ENCODE results near the gene PIK3C2G.

PIK3C2G gene

DNA sequence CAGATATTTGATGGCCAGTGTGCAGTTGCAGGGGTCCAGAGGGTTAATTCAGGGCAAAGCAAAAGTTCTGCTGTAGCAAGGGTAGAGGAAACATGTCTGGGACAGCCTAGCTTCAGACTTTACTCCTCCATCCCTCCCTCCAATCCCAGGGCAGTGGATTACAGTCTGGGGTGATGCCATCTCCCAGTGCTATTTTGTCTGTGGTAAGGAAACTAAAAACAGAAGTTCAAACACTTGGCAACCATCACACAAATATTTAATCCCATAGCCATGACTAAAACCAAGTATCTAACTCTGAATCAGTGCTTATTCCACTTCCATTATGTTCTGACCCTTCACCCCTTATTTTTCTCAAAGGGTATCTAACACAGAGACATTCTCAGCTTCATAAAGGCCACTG lies 61.8 kb downstream of the PIK3C2G start:
- TF ChIP-seq POLR2AphosphoS5 (IDR thresholded peaks at IDR 0.05; ENCODE audit: low read depth, low read length) (no peak), SIN3A (IDR thresholded peaks at IDR 0.05; ENCODE audit: borderline replicate concordance, insufficient read depth, low read length) (no peak), TAF1 (IDR thresholded peaks at IDR 0.05; ENCODE audit: borderline replicate concordance, insufficient read depth, low read length) (no peak), FOXP2 (optimal IDR thresholded peaks at IDR 0.05; ENCODE audit: borderline replicate concordance, extremely low read depth, extremely low read length, insufficient read depth) (no peak)
- TF ChIP-seq, protein P1, sequence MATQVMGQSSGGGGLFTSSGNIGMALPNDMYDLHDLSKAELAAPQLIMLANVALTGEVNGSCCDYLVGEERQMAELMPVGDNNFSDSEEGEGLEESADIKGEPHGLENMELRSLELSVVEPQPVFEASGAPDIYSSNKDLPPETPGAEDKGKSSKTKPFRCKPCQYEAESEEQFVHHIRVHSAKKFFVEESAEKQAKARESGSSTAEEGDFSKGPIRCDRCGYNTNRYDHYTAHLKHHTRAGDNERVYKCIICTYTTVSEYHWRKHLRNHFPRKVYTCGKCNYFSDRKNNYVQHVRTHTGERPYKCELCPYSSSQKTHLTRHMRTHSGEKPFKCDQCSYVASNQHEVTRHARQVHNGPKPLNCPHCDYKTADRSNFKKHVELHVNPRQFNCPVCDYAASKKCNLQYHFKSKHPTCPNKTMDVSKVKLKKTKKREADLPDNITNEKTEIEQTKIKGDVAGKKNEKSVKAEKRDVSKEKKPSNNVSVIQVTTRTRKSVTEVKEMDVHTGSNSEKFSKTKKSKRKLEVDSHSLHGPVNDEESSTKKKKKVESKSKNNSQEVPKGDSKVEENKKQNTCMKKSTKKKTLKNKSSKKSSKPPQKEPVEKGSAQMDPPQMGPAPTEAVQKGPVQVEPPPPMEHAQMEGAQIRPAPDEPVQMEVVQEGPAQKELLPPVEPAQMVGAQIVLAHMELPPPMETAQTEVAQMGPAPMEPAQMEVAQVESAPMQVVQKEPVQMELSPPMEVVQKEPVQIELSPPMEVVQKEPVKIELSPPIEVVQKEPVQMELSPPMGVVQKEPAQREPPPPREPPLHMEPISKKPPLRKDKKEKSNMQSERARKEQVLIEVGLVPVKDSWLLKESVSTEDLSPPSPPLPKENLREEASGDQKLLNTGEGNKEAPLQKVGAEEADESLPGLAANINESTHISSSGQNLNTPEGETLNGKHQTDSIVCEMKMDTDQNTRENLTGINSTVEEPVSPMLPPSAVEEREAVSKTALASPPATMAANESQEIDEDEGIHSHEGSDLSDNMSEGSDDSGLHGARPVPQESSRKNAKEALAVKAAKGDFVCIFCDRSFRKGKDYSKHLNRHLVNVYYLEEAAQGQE (IDR thresholded peaks at IDR 0.05; ENCODE audit: insufficient read depth in 1 of 2, low read depth in 2 of 2, low read length in 2 of 2): no peak

- TF ChIP-seq POLR2AphosphoS5 (IDR thresholded peaks at IDR 0.05; ENCODE audit: low read depth, low read length): no peak
- TF ChIP-seq TAF1 (IDR thresholded peaks at IDR 0.05; ENCODE audit: borderline replicate concordance, insufficient read depth, low read length): no peak
- TF ChIP-seq, protein P1 (IDR thresholded peaks at IDR 0.05; ENCODE audit: insufficient read depth in 1 of 2, low read depth in 2 of 2, low read length in 2 of 2): no peak
- TF ChIP-seq FOXP2 (optimal IDR thresholded peaks at IDR 0.05; ENCODE audit: borderline replicate concordance, extremely low read depth, extremely low read length, insufficient read depth): no peak
- no peak for TF ChIP-seq SIN3A (IDR thresholded peaks at IDR 0.05; ENCODE audit: borderline replicate concordance, insufficient read depth, low read length)
These were observed 65.7 kb downstream of the PIK3C2G start for GRCh38 chr12:18327036-18327435.

DNA sequence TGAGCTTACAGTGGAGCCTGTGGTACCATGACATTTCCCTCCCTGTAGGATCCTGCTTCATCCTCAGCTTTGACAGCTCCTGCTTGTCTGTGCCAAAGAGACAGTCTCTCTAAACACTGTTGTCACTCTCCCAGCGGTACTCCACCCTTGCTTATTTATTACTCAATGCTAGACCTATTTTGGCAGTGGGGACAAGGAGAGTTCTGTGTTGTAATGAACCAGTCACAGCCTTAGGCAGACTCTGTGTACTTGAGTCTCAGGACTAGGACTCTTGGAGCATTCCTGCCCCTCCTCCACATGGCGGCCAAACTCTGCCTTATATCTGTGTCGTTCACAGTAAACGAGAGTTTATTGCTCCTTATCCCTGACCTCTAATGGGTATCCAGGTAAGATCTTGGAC lies 70.9 kb downstream of the PIK3C2G start:
- TF ChIP-seq, protein P1 (IDR thresholded peaks at IDR 0.05; ENCODE audit: insufficient read depth in 1 of 2, low read depth in 2 of 2, low read length in 2 of 2): no peak
- TF ChIP-seq POLR2AphosphoS5 (IDR thresholded peaks at IDR 0.05; ENCODE audit: low read depth, low read length): no peak
- TF ChIP-seq TAF1 (IDR thresholded peaks at IDR 0.05; ENCODE audit: borderline replicate concordance, insufficient read depth, low read length): no peak
- TF ChIP-seq SIN3A (IDR thresholded peaks at IDR 0.05; ENCODE audit: borderline replicate concordance, insufficient read depth, low read length): no peak
- no peak for TF ChIP-seq FOXP2 (optimal IDR thresholded peaks at IDR 0.05; ENCODE audit: borderline replicate concordance, extremely low read depth, extremely low read length, insufficient read depth)

GRCh38 chr12:18339633-18340032 lies 78.3 kb downstream of the PIK3C2G start:
- TF ChIP-seq FOXP2 (optimal IDR thresholded peaks at IDR 0.05; ENCODE audit: borderline replicate concordance, extremely low read depth, extremely low read length, insufficient read depth) (no peak), TAF1 (IDR thresholded peaks at IDR 0.05; ENCODE audit: borderline replicate concordance, insufficient read depth, low read length) (no peak), SIN3A (IDR thresholded peaks at IDR 0.05; ENCODE audit: borderline replicate concordance, insufficient read depth, low read length) (no peak), POLR2AphosphoS5 (IDR thresholded peaks at IDR 0.05; ENCODE audit: low read depth, low read length) (no peak)
- TF ChIP-seq, protein P1 (IDR thresholded peaks at IDR 0.05; ENCODE audit: insufficient read depth in 1 of 2, low read depth in 2 of 2, low read length in 2 of 2): no peak

DNA sequence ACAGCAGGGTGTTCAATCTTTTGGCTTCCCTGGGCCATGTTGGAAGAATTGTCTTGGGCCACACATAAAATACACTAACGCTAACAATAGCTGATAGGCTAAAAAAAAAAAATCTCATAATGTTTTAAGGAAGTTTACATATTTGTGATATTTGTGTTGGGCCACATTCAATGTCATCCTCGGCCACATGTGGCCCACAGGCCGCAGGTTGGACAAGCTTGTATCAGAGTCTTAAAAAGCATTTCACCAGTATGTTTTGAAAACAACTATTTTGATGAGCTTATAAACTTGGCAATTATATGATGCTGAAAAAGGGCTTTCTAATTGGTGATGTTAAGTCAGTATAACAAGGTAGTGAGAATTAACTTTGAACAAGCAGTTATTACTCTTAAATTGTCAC lies 78.9 kb downstream of the PIK3C2G start:
- TF ChIP-seq TAF1 (IDR thresholded peaks at IDR 0.05; ENCODE audit: borderline replicate concordance, insufficient read depth, low read length) (no peak), FOXP2 (optimal IDR thresholded peaks at IDR 0.05; ENCODE audit: borderline replicate concordance, extremely low read depth, extremely low read length, insufficient read depth) (no peak), SIN3A (IDR thresholded peaks at IDR 0.05; ENCODE audit: borderline replicate concordance, insufficient read depth, low read length) (no peak), POLR2AphosphoS5 (IDR thresholded peaks at IDR 0.05; ENCODE audit: low read depth, low read length) (no peak)
- TF ChIP-seq, protein P1 (IDR thresholded peaks at IDR 0.05; ENCODE audit: insufficient read depth in 1 of 2, low read depth in 2 of 2, low read length in 2 of 2): no peak

Measured in PFSK-1 (cell line).